ENCODE data around the gene KIAA0825.

Gene KIAA0825

GRCh38 chr5:94442076-94442475 lies 176.3 kb downstream of the KIAA0825 start:
- H3K27me3 ChIP-seq (replicated peaks; ENCODE audit: control insufficient read depth, insufficient read depth, low read length), result no peaks in the 10 kb centered on the region
- no peak for DNase-seq (ENCODE audit: extremely low read depth, insufficient read length)
- TF ChIP-seq CTCF (IDR thresholded peaks at IDR 0.05; ENCODE audit: insufficient read depth, low read length, poor library complexity, severe bottlenecking), result no peak
- H3K4me3 ChIP-seq (replicated peaks; ENCODE audit: low read depth, low read length), result no peak overlapping the region
- H3K36me3 ChIP-seq (ENCODE audit: control insufficient read depth, insufficient read depth, low read length), result no peaks in the 10 kb centered on the region

- TF ChIP-seq CTCF (IDR thresholded peaks at IDR 0.05; ENCODE audit: insufficient read depth, low read length, poor library complexity, severe bottlenecking), result no peak
- Histone ChIP-seq H3K27me3 (replicated peaks; ENCODE audit: control insufficient read depth, insufficient read depth, low read length) (no peaks in the 10 kb centered on the region), H3K4me3 (replicated peaks; ENCODE audit: low read depth, low read length) (no peak overlapping the region), H3K36me3 (ENCODE audit: control insufficient read depth, insufficient read depth, low read length) (no peaks in the 10 kb centered on the region)
- no peak for DNase-seq (ENCODE audit: extremely low read depth, insufficient read length)
Observed at GRCh38 chr5:94440015-94440414, 178.4 kb downstream of the KIAA0825 start.

DNA sequence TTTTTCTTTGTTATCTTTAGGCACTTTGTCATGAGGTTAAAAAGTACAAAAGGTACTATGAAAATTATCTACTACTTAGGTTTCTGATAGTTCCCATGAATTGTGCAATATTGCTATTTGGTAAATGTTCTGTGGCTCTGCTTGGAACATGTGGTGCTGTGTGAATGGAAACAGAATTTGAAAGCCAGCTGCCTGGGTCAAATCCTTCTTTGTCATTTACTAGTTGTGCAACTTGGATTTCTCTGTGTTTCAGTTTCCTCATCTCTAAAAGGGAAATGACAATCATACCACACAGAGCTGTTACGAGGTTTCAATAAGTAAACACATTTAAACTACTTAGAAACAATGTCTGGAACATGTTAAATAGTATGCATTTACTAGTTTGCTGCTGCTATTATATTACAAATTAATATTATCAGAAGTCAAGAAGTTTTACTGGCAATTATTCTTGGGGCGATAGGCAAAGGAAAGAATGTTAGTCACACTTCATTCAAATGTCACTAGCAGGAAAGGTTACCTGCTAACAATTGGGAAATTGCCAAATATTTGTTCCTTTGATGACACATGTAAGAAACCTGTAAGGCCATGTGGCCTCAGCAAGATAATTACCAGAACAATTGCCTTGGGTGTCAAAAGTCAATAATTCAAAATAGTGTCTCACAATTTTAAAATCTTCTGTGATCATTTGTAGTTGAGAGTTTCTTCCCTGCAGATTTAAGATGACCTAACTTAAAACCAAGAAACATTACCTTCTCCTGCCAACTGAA lies 184.8 kb downstream of the KIAA0825 start:
- no peaks in the 10 kb centered on the region for H3K27me3 ChIP-seq (replicated peaks; ENCODE audit: control insufficient read depth, insufficient read depth, low read length)
- H3K36me3 ChIP-seq (ENCODE audit: control insufficient read depth, insufficient read depth, low read length), result no peaks in the 10 kb centered on the region
- no peak for TF ChIP-seq CTCF (IDR thresholded peaks at IDR 0.05; ENCODE audit: insufficient read depth, low read length, poor library complexity, severe bottlenecking)
- no peak for DNase-seq (ENCODE audit: extremely low read depth, insufficient read length)
- H3K4me3 ChIP-seq (replicated peaks; ENCODE audit: low read depth, low read length), result no peak overlapping the region

GRCh38 chr5:94432499-94432898 lies 185.9 kb downstream of the KIAA0825 start:
- H3K4me3 ChIP-seq (replicated peaks; ENCODE audit: low read depth, low read length), result no peak overlapping the region
- no peak for TF ChIP-seq CTCF (IDR thresholded peaks at IDR 0.05; ENCODE audit: insufficient read depth, low read length, poor library complexity, severe bottlenecking)

GRCh38 chr5:94431696-94432095 lies 186.7 kb downstream of the KIAA0825 start:
- Histone ChIP-seq H3K36me3 (ENCODE audit: control insufficient read depth, insufficient read depth, low read length) (no peaks in the 10 kb centered on the region), H3K27me3 (replicated peaks; ENCODE audit: control insufficient read depth, insufficient read depth, low read length) (no peaks in the 10 kb centered on the region), H3K4me3 (replicated peaks; ENCODE audit: low read depth, low read length) (no peak overlapping the region)

More at GRCh38 chr5:94432499-94432898, 185.9 kb downstream of the KIAA0825 start:
- DNase-seq (ENCODE audit: extremely low read depth, insufficient read length), result no peak
- Histone ChIP-seq H3K36me3 (ENCODE audit: control insufficient read depth, insufficient read depth, low read length) (no peaks in the 10 kb centered on the region), H3K27me3 (replicated peaks; ENCODE audit: control insufficient read depth, insufficient read depth, low read length) (no peaks in the 10 kb centered on the region)

More at GRCh38 chr5:94431696-94432095, 186.7 kb downstream of the KIAA0825 start:
- no peak for TF ChIP-seq CTCF (IDR thresholded peaks at IDR 0.05; ENCODE audit: insufficient read depth, low read length, poor library complexity, severe bottlenecking)
- no peak for DNase-seq (ENCODE audit: extremely low read depth, insufficient read length)

Data from GM06990 (cell line).